IPS-NIHi11 (cell line): ENCODE results near the gene FAM163A.

ENCODE experiments used
- DNase-seq: peaks from one replicate; pipeline ENCODE4 v3.0.0; 2012; ENCODE audit warnings: mixed read lengths, low spot score

FAM163A gene

GRCh38 chr1:179856296-179856695, 113.2 kb downstream of the FAM163A start:
- no peak for DNase-seq

- no peak for DNase-seq
These were observed 113.9 kb downstream of the FAM163A start for GRCh38 chr1:179857009-179857408.

- DNase-seq, result no peak
These were observed 117.6 kb downstream of the FAM163A start for GRCh38 chr1:179860652-179861051.

GRCh38 chr1:179865377-179865776, 122.3 kb downstream of the FAM163A start:
- DNase-seq, result no peak
